ENCODE results near the gene SSTR3.

GRCh38 chr22:37213941-37214730, 1.9 kb upstream of the SSTR3 start:
- no peak for TF ChIP-seq CTCF (IDR thresholded peaks at IDR 0.05)
- no peak for TF ChIP-seq POLR2A (IDR thresholded peaks at IDR 0.05)
